Stimulated activated effector memory CD8-positive, alpha-beta T cell treated with anti-CD3 and anti-CD28 coated beads, Interleukin-12 subunit alpha, Interleukin-12 subunit beta, amount 100 ng/mL, for 72 hours (primary cell): ENCODE data around the gene CRYBB1.
A peak's percentile ranks its signal among the peaks of the same experiment; 100 is the strongest.

Experiments used
- ATAC-seq: fragments of 150-1000 bp; cut with Tn5 transposase; 2 replicates; pipeline ENCODE4 v1.10.0; 2021
- DNase-seq, 2 donors: peaks; one replicate each; pipeline ENCODE4 v3.0.0; 2021 to 2022; ENCODE audit warnings: low spot score in 2 of 2
- H3K27ac Mint-ChIP-seq: one replicate; pipeline ENCODE4 v1.8.0; 2022; ENCODE audit warnings: mild to moderate bottlenecking, mixed read lengths
- H3K36me3 Mint-ChIP-seq: one replicate; pipeline ENCODE4 v1.8.0; 2022; ENCODE audit warnings: mild to moderate bottlenecking, mixed read lengths
- H3K4me1 Mint-ChIP-seq: one replicate; pipeline ENCODE4 v1.8.0; 2022; ENCODE audit warnings: mixed read lengths
- H3K4me3 Mint-ChIP-seq: one replicate; pipeline ENCODE4 v1.8.0; 2022; ENCODE audit warnings: mild to moderate bottlenecking, mixed read lengths
- H3K9me3 Mint-ChIP-seq: one replicate; pipeline ENCODE4 v1.8.0; 2022; ENCODE audit warnings: mixed read lengths

The CRYBB1 gene

GRCh38 chr22:26580240-26580962 lies 37.4 kb downstream of the CRYBB1 start:
- H3K27ac Mint-ChIP-seq = peak overlapping the region; percentile 91
- no peaks in the 10 kb centered on the region for H3K9me3 Mint-ChIP-seq
- no peak for DNase-seq
- H3K4me3 Mint-ChIP-seq = peak overlapping the region; percentile 74
- peaks cover 76% of the 10 kb centered on the region for H3K36me3 Mint-ChIP-seq
- H3K4me1 Mint-ChIP-seq = peaks cover 68% of the 10 kb centered on the region
- no peak for ATAC-seq

DNA sequence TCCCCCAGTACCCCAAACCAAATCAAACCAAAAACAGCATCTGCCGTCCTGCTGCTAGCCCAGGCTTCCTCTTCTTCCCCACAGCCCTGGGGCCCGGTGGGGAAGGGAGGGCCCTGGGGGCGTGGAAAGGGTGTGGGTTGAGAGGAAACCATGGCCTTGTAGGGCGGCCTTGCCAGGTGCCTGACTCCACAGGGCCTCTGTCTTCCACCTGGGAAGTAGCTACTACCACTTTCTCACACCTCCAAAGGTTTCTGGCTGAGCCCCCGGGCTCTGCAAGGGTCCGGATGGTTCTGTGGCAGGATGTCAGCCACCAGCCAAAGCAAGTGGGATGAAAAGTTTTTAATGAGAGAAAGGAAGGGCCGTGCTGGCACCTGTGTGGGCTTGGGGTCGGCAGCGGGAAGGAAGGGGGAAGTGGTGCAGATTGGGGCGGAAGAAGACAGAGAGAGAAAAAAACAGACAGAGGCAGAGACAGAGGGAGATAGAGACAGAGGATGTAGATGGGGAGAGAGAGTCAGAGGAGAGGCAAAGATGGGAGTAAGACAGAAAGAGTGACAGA lies 38.4 kb downstream of the CRYBB1 start:
- peaks cover 68% of the 10 kb centered on the region for H3K36me3 Mint-ChIP-seq
- DNase-seq (peak; percentile 38 to 76), ATAC-seq (peak; percentile 95)
- H3K4me3 Mint-ChIP-seq = peak overlapping the region; percentile 74
- H3K9me3 Mint-ChIP-seq = no peaks in the 10 kb centered on the region
- peak overlapping the region; percentile 91 for H3K27ac Mint-ChIP-seq
- H3K4me1 Mint-ChIP-seq = peaks cover 68% of the 10 kb centered on the region

DNA sequence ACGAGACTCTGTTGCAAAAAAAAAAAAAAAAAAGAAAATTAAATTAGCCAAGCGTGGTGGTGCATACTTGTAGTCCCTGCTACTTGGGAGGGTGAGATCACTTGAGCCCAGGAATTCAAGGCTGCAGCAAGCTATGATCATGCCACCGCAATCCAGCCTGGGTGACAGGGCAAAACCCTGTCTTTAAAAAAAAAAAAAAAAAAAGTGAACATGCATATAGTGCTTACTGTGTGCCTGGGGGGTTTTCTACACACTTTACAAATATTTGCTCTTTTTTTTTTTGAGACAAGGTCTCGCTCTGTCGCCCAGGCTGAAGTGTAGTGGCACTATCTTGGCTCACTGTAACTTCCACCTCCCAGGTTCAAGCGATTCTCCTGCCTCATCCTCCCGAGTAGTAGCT lies 40.7 kb downstream of the CRYBB1 start:
- ATAC-seq (no peak), DNase-seq (no peak)
- Mint-ChIP-seq H3K4me1 (peaks cover 79% of the 10 kb centered on the region), H3K4me3 (no peak overlapping the region), H3K36me3 (peaks cover 53% of the 10 kb centered on the region), H3K27ac (no peak overlapping the region), H3K9me3 (no peaks in the 10 kb centered on the region)

- no peak for ATAC-seq
- no peak overlapping the region for H3K4me3 Mint-ChIP-seq
- no peaks in the 10 kb centered on the region for H3K9me3 Mint-ChIP-seq
- H3K4me1 Mint-ChIP-seq = peaks cover 85% of the 10 kb centered on the region
- H3K27ac Mint-ChIP-seq = peak overlapping the region; percentile 63
- H3K36me3 Mint-ChIP-seq = peaks cover 47% of the 10 kb centered on the region
- no peak for DNase-seq
Observed at GRCh38 chr22:26576026-26576680, 41.7 kb downstream of the CRYBB1 start.

- no peak overlapping the region for H3K4me3 Mint-ChIP-seq
- H3K4me1 Mint-ChIP-seq = peaks cover 78% of the 10 kb centered on the region
- DNase-seq = no peak
- no peaks in the 10 kb centered on the region for H3K9me3 Mint-ChIP-seq
- H3K36me3 Mint-ChIP-seq = peaks cover 39% of the 10 kb centered on the region
- ATAC-seq = no peak
- peak overlapping the region; percentile 57 for H3K27ac Mint-ChIP-seq
Observed at GRCh38 chr22:26574001-26574723, 43.7 kb downstream of the CRYBB1 start.

DNA sequence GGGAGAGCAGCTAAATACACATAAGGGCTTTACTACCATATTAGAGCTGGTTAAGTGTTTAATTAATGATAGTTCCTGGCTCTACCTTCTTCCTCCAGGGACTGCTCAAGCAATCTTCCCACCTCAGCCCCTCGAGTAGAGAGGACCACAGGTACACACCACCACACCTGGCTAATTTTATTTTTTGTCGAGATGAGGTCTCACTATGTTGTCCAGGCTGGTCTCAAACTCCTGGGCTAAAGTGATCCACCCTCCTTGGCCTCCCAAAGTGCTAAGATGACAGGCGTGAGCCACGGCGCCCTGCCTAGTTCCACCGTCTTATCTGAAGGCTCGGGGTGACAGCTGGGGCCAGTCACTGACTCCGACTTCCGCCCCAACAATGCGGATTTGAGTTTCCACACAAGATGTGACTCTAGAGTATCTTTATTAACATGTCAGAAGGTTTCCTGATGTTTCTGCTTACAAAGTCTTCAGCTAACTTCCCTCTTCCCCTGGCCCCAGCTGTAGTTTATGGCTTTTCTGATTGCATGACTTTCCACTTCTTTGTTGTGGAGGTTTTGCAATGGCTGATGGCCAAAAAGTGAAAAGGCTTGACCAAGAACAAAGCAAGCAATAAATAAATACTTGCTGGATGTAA lies 44.7 kb downstream of the CRYBB1 start:
- no peak for DNase-seq
- no peak for ATAC-seq
- Mint-ChIP-seq H3K4me3 (no peak overlapping the region), H3K27ac (peak overlapping the region; percentile 44), H3K9me3 (no peaks in the 10 kb centered on the region), H3K36me3 (peaks cover 33% of the 10 kb centered on the region), H3K4me1 (peaks cover 77% of the 10 kb centered on the region)

DNA sequence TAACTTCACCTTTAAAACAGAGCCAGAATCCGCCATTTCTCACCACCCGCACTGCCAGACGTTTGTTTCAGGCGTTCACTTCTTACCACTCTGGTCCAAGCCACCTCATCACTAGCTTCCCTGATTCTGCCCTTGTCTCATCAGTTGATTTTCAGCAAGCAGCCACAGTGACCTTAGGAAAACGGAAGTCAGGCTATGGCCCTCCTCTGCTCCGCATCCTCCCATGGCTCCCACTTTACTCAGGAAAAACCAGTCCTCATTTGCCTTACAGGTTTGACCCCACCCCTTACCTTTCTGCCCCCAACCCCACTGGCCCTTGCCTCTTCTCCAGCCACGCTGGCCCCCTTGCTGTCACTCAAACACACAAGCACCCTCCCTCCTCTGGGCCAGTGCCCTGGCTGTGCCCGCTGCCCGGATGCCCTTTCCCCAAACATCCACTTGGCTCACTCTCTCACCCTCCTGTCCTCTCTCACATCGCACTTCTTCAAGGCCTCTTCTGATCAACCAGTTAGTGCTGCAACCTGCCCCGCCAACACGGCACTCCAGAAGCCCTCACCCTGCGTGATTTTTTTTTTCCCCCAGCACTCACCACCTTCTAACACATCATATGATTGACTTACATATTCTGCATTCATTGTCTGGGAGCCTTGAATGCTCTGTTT lies 46.8 kb downstream of the CRYBB1 start:
- ATAC-seq = no peak
- H3K4me3 Mint-ChIP-seq = no peak overlapping the region
- H3K36me3 Mint-ChIP-seq = peaks cover 25% of the 10 kb centered on the region
- DNase-seq = no peak
- H3K9me3 Mint-ChIP-seq = no peaks in the 10 kb centered on the region
- H3K4me1 Mint-ChIP-seq = peaks cover 85% of the 10 kb centered on the region
- H3K27ac Mint-ChIP-seq = peak overlapping the region; percentile 92

- Mint-ChIP-seq H3K4me1 (peaks cover 88% of the 10 kb centered on the region), H3K9me3 (no peaks in the 10 kb centered on the region), H3K36me3 (peaks cover 25% of the 10 kb centered on the region), H3K4me3 (no peak overlapping the region), H3K27ac (peak overlapping the region; percentile 92)
- DNase-seq (no peak), ATAC-seq (no peak)
Observed at GRCh38 chr22:26570115-26570514, 47.7 kb downstream of the CRYBB1 start.

GRCh38 chr22:26568207-26568706 lies 49.6 kb downstream of the CRYBB1 start:
- DNase-seq (no peak), ATAC-seq (no peak)
- H3K4me1 Mint-ChIP-seq = peaks cover 92% of the 10 kb centered on the region
- H3K27ac Mint-ChIP-seq = no peak overlapping the region
- H3K9me3 Mint-ChIP-seq = no peaks in the 10 kb centered on the region
- no peak overlapping the region for H3K4me3 Mint-ChIP-seq
- peaks cover 33% of the 10 kb centered on the region for H3K36me3 Mint-ChIP-seq

GRCh38 chr22:26567610-26568009 lies 50.2 kb downstream of the CRYBB1 start:
- H3K36me3 Mint-ChIP-seq = peaks cover 26% of the 10 kb centered on the region
- H3K9me3 Mint-ChIP-seq = no peaks in the 10 kb centered on the region
- H3K27ac Mint-ChIP-seq = no peak overlapping the region
- no peak overlapping the region for H3K4me3 Mint-ChIP-seq
- H3K4me1 Mint-ChIP-seq = peaks cover 87% of the 10 kb centered on the region
- DNase-seq = no peak
- no peak for ATAC-seq

DNA sequence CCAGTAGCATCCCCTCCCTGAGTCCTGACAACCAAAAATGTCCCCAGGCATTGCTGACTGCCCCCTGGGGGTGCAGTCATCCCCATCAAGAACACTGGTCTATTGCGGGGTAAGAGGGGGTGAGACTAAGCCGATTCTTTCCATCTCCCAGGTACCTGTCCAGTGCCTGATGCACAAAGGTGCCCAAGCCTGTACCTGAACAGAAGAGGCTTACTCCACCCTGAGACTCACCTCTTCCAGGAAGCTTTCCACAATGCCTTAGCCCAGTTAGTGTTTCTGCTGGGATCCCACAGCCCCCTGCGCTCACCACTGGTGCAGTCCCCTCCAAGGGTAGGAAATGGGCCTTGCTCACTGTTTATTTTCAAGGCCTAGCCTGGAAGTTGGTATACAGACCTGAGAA lies 50.8 kb downstream of the CRYBB1 start:
- H3K9me3 Mint-ChIP-seq = no peaks in the 10 kb centered on the region
- peaks cover 26% of the 10 kb centered on the region for H3K36me3 Mint-ChIP-seq
- DNase-seq = no peak
- no peak for ATAC-seq
- H3K4me1 Mint-ChIP-seq = peaks cover 81% of the 10 kb centered on the region
- H3K4me3 Mint-ChIP-seq = no peak overlapping the region
- peak overlapping the region; percentile 78 for H3K27ac Mint-ChIP-seq

GRCh38 chr22:26565889-26566288 lies 51.9 kb downstream of the CRYBB1 start:
- peaks cover 71% of the 10 kb centered on the region for H3K4me1 Mint-ChIP-seq
- H3K27ac Mint-ChIP-seq = peak overlapping the region; percentile 78
- H3K4me3 Mint-ChIP-seq = no peak overlapping the region
- no peak for DNase-seq
- no peaks in the 10 kb centered on the region for H3K9me3 Mint-ChIP-seq
- peaks cover 20% of the 10 kb centered on the region for H3K36me3 Mint-ChIP-seq
- no peak for ATAC-seq

DNA sequence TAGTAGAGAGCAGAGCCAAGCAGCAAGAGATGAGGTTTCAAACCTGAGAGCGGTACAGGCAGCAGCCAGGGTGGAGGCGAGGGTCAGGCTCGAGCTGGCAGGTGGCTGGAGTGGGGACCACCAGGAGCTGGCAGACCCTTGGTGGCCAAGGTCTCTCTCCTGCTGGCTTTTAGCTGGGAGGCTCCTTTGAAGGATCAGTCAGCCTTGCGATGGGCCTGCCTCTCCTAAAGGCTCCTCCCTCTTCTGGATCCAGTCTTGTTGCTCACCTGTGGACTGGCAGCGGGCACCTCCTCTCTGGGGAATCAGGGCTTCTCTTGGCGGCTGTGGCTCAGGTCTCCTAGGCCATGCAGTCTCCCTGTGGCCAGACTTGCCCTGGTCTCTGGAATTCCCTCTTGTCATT lies 52.6 kb downstream of the CRYBB1 start:
- peak overlapping the region; percentile 78 for H3K27ac Mint-ChIP-seq
- peaks cover 20% of the 10 kb centered on the region for H3K36me3 Mint-ChIP-seq
- DNase-seq = no peak
- no peak overlapping the region for H3K4me3 Mint-ChIP-seq
- no peak for ATAC-seq
- H3K9me3 Mint-ChIP-seq = no peaks in the 10 kb centered on the region
- H3K4me1 Mint-ChIP-seq = peaks cover 71% of the 10 kb centered on the region

DNA sequence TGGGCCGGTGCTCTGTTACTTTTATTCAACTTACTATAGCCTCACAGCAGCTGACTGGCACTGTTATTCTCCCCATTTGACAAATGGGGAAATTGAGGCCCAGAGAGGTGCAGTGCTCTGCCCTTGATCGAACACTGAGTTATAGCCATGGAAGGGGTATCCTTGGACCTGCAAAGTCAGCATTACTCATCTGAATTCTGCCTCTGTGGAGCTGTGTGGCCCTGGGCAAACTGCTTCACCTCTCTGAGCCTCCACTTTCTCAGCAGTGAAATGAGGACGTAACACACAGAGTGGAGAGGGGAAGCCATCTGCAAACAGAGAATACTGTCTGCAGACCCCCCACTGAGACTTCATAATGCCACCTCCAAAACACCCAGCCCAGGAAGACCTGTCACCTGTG lies 53.2 kb downstream of the CRYBB1 start:
- H3K27ac Mint-ChIP-seq = peak overlapping the region; percentile 78
- no peak overlapping the region for H3K4me3 Mint-ChIP-seq
- H3K36me3 Mint-ChIP-seq = peaks cover 20% of the 10 kb centered on the region
- no peak for ATAC-seq
- peaks cover 74% of the 10 kb centered on the region for H3K4me1 Mint-ChIP-seq
- no peaks in the 10 kb centered on the region for H3K9me3 Mint-ChIP-seq
- DNase-seq = no peak
